ENCODE measurements around the gene PLXNA4. TPM values are rescaled to one million over a fixed set of nuclear protein-coding genes. Genes with fewer than 3 reads are reported as not detected.

The PLXNA4 gene
- total RNA-seq, 4 donors from 2014 or later, result 0.49 to 7.1 (median 2.0) TPM

- Histone ChIP-seq H3K4me1 (no peaks in the 10 kb centered on the region), H3K9me3 (no peaks in the 10 kb centered on the region), H3K36me3 (no peaks in the 10 kb centered on the region), H3K27ac (no peak overlapping the region), H3K27me3 (no peaks in the 10 kb centered on the region), H3K4me3 (no peak overlapping the region)
- 94 to 100% methylated on average over 6 of the region's 14 CpGs for WGBS, 2 donors
- intact Hi-C loops (cut with DNase I), result no loop called here
- no peak for DNase-seq
- TF ChIP-seq, protein P1, sequence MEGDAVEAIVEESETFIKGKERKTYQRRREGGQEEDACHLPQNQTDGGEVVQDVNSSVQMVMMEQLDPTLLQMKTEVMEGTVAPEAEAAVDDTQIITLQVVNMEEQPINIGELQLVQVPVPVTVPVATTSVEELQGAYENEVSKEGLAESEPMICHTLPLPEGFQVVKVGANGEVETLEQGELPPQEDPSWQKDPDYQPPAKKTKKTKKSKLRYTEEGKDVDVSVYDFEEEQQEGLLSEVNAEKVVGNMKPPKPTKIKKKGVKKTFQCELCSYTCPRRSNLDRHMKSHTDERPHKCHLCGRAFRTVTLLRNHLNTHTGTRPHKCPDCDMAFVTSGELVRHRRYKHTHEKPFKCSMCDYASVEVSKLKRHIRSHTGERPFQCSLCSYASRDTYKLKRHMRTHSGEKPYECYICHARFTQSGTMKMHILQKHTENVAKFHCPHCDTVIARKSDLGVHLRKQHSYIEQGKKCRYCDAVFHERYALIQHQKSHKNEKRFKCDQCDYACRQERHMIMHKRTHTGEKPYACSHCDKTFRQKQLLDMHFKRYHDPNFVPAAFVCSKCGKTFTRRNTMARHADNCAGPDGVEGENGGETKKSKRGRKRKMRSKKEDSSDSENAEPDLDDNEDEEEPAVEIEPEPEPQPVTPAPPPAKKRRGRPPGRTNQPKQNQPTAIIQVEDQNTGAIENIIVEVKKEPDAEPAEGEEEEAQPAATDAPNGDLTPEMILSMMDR (IDR thresholded peaks at IDR 0.05), result no peak
- no peak for TF ChIP-seq POLR2A (IDR thresholded peaks at IDR 0.05)
Measured at GRCh38 chr7:132210821-132211220, 365.4 kb downstream of the PLXNA4 start.

GRCh38 chr7:132207782-132208181, 368.5 kb downstream of the PLXNA4 start:
- no peaks in the 10 kb centered on the region for H3K9me3 ChIP-seq
- no peaks in the 10 kb centered on the region for H3K36me3 ChIP-seq
- TF ChIP-seq, protein P1 (IDR thresholded peaks at IDR 0.05), result no peak
- no peak for TF ChIP-seq POLR2A (IDR thresholded peaks at IDR 0.05)
- H3K27me3 ChIP-seq, result no peaks in the 10 kb centered on the region
- H3K27ac ChIP-seq, result no peak overlapping the region
- 73 to 80% methylated on average over 1 to 2 of the region's 2 CpGs for WGBS, 2 donors
- H3K4me3 ChIP-seq, result no peak overlapping the region
- DNase-seq, result no peak
- intact Hi-C loops (cut with DNase I), result no loop called here
- H3K4me1 ChIP-seq, result no peaks in the 10 kb centered on the region

GRCh38 chr7:132207211-132207610, 369.1 kb downstream of the PLXNA4 start:
- H3K27ac ChIP-seq, result no peak overlapping the region
- no peaks in the 10 kb centered on the region for H3K36me3 ChIP-seq
- H3K4me3 ChIP-seq, result no peak overlapping the region
- no peak for DNase-seq
- no peaks in the 10 kb centered on the region for H3K4me1 ChIP-seq
- H3K9me3 ChIP-seq, result no peaks in the 10 kb centered on the region
- intact Hi-C loops (cut with DNase I), result no loop called here
- WGBS, 2 donors, result 77 to 92% methylated on average over 9 of the region's 9 CpGs
- no peak for TF ChIP-seq POLR2A (IDR thresholded peaks at IDR 0.05)
- TF ChIP-seq, protein P1 (IDR thresholded peaks at IDR 0.05), result no peak
- no peaks in the 10 kb centered on the region for H3K27me3 ChIP-seq

- H3K27ac ChIP-seq, result no peak overlapping the region
- H3K27me3 ChIP-seq, result no peaks in the 10 kb centered on the region
- TF ChIP-seq, protein P1 (IDR thresholded peaks at IDR 0.05), result no peak
- TF ChIP-seq POLR2A (IDR thresholded peaks at IDR 0.05), result no peak
- no peak overlapping the region for H3K4me3 ChIP-seq
- intact Hi-C loops (cut with DNase I), result no loop called here
- DNase-seq, result no peak
- no peaks in the 10 kb centered on the region for H3K9me3 ChIP-seq
- 45 to 60% methylated on average over 5 to 8 of the region's 8 CpGs for WGBS, 2 donors
- no peaks in the 10 kb centered on the region for H3K4me1 ChIP-seq
- H3K36me3 ChIP-seq, result no peaks in the 10 kb centered on the region
Measured at GRCh38 chr7:132206594-132206993, 369.7 kb downstream of the PLXNA4 start.

- DNase-seq, result no peak
- intact Hi-C loops (cut with DNase I), result no loop called here
- Histone ChIP-seq H3K27ac (no peak overlapping the region), H3K27me3 (no peaks in the 10 kb centered on the region), H3K36me3 (no peaks in the 10 kb centered on the region), H3K4me3 (no peak overlapping the region), H3K4me1 (no peaks in the 10 kb centered on the region), H3K9me3 (no peaks in the 10 kb centered on the region)
- TF ChIP-seq POLR2A (IDR thresholded peaks at IDR 0.05), result no peak
- TF ChIP-seq, protein P1 (IDR thresholded peaks at IDR 0.05), result no peak
Measured at GRCh38 chr7:132205509-132205908, 370.8 kb downstream of the PLXNA4 start.
